Cortex of kidney (tissue), 1 donor: ENCODE measurements around the gene CCDC71.

ENCODE experiments used
- DNase-seq: peaks from one replicate; lab custom pipeline; 2025; lab: John Stamatoyannopoulos, UW

The CCDC71 gene

DNA sequence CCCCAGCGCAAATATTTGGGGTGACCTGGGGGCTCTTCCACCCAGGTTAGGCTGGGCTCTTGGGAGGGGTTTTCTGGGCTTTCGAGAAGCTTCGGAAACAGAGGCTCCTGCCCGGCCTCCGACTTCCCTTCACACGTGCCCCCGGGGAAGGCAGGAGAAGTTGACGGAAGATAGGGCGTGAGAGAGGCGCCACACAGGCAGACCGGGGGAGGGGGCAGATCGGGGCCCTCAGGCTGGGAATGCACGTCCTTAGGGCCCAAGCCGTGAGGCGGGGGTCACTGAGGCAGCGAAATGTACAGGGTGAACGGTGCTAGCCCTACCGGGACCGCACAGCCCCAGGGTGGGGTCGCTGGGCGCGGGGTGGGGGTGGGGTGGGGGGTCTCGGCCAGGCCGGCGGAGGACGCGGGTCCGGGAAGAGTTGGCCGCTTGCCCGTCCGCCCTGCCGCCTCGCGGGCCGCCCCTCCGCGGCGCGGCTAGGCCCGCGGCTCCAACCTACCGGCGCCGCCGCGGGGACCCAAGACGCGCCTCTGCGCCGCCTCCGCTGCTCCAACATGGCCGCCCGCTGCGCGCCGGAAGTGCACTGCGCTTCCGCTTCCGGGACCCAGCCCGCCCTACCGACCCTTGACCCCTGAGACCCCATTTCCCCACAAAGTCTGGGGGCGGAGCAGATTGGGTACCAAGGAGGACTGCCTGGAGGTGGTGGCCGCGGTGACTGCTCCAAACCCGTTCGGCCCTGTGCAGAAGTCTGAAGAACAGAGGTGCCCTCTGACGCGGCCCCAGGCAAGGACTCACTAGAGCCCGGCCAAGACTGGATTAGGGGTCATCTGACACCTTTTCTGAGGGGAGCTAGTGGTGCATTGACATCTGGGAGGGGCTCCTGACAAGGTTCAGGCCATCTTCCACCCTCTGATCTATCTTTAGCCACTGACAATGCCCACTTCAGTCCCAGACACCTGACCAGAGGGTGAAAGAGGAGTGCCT lies at the start of gene CCDC71:
Gene CCDC71, minus strand, starts transcription at position 561 of the 981 bp plus-strand sequence. CDS start 2,123 bp downstream, outside the sequence.
- DNase-seq, result no peak

DNA sequence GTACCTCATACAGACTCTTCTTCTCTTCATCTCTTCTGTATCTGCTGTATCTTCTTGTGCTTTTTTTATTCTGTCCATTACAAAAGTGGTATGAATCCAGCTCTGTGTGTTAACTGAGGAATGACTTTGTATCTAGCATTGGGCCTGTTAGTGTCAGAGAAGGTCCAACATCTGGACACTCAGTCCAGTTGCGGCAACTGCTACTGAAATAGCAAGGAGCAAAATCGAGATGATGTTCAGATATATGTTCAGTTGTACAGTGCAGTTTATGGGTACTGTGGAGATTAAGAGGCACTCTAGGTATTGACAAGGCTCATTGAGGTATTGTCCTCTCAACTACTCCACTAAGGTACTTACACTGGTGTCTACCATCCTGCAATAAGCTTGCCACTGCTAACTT lies 47.9 kb upstream of the CCDC71 start:
- DNase-seq, result no peak

DNA sequence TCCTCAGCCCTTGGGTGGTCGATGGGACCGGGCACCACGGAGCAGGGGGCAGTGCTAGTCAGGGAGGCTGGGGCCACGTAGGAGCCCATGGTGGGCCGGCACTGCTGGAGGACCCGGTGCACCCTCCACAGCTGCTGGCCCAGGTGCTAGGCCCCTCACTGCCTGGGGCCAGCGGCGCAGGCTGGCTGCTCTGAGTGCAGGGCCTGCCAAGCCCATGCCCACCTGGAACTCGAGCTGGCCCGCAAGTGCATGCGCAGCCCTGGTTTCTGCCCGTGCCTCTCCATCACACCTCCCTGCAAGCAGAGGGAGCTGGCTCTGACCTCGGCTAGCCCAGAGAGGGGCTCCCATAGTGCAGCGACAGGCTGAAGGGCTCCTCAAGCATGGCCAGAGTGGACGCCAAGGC lies 47.4 kb upstream of the CCDC71 start:
- no peak for DNase-seq

DNA sequence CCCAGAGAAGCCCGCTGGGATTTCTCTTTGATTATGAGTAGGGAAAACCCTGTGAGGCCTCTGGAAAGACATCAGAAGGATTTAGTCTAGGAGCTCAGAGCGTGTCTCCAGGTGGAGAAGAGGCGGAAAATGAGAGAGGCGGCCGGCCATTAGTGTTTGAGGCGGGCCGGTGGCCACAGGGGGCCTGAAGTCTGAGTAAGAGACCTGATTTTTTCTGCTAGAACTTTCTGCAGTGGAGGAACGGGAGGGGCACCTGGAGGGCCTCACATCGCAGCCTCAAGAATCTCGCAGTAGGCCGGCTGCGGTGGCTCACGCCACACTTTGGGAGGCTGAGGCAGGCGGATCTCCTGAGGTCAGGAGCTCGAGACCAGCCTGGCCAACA lies 33.8 kb upstream of the CCDC71 start:
- DNase-seq, result no peak

DNA sequence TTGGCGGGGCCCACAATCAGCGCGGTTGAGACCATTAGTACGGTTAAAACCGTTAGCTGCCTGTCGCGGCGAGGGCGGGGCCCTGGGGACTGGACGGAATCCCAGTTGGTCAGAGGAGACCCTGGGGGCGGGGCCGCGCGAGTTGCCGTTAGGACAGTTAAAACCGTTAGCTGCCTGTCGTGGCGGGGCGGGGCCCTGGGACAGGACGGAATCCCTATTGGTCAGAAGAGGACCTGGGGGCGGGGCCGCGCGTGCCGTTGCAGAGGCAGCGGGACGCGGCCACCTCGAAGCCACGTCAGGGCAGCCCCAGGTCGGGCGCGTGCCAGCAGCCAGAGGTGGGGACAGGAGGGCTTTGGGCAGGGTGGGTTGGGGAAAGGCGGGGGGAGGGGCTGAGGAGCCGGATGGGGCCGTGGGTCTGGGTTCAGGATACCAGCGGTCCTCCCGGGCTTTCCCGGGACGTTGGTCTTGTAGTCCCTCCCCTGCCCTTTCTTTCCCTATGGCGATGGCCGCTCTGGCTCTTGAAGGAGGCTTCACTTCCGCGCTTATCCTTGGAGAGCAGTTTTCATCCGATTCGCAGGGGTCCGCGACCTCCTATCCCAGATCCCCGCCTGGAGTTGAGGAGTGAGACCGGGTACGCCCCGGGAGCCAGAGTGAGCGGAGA lies 33.2 kb upstream of the CCDC71 start:
- no peak for DNase-seq

DNA sequence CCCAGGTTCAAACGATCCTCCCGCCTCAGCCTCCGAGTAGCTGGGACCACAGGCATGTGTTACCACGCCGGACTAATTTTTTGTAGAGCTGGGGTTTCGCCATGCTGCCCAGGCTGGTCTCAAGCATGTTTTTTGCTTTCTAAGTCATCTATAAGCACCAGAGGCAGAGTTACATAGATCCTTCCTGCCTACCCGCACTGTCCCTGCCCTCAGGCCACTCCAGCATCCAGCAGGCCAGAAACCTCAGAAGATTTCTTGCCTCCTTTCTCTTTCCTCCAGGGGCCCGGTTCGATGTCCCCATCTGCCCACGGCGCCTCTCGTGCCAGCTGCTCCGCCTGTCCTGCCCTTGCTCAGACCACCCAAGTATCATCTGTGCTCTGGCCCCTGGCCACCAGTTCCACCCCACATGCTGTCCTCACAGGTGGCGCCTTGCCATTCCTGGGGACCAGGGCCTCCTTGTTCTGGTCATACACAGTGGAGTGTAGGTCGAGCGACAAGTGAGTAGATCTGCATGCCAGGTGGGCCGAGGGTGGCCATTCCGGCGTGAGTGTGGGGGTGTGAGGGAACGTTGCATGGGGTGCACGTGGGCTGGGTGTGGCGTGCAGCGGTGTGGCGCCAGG lies 32.6 kb upstream of the CCDC71 start:
- DNase-seq, result no peak

DNA sequence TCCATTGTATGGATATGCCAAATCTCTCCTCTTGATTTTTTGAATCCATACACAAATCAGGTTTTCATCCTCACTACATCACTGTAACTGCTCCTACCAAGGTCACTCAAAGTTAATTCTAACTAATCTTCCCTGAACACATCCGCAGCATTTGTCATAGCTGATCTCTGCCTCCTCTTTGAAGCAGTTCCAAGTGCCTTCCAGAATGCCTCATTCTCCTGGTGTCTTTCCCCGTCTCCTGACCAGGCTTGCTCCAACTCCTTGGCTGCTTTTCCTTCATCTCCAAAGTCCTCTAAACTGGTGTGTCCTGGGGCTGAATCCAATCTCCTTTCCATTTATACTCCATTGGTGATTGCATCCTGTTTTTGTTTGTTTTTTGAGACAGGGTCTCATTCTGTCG lies 32.0 kb upstream of the CCDC71 start:
- DNase-seq, result no peak

DNA sequence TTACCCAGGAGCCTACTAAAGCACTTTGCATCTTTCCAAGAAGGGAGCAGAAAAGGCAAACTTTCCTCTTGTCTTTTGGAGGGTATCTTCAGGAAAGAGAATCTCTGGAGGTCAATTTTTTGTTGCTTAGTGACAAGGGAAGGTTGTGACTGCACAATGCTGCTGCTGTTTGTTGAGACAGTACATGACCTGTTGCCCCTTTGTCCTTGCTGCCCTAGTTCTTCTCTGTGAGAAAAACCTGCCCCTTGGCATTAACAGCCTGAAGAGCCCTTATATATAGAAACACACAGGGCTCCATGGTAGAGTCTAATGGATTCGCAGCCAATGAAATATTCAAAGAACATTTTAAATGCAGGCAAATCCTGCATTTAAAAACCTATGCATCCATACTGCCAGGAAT lies 25.6 kb upstream of the CCDC71 start:
- no peak for DNase-seq

DNA sequence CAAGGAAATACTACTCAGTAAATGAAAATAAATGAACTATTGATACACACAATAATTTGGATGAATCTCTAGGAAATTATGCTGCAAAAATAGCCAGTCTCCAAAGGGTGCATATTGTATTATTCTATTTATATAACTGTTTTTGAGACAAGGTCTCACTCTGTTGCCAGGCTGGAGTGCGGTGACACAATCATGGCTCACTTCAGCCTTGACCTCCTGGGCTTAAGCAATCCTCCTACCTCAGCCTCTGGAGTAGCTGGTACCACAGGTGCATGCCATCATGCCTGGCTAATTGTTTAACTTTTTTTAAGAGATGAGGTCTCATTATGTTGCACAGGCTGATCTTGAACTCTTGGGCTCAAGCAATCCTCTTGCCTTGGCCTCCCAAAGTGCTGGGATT lies 17.7 kb upstream of the CCDC71 start:
- no peak for DNase-seq

DNA sequence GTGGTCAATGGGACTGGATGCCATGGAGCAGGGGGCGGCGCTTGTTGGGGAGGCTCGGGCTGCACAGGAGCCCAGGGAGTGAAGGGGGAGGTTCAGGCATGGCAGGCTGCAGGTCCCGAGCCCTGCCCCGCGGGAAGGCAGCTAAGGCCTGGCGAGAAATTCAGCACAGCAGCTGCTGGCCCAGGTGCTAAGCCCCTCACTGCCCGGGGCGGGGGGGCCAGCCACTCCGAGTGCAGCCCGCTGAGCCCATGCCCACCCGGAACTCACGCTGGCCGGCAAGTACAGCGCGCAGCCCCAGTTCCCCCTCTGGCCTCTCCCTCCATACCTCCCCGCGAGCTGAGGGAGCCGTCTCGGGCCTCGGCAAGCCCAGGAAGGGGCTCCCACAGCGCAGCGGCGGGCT lies 16.6 kb upstream of the CCDC71 start:
- no peak for DNase-seq

DNA sequence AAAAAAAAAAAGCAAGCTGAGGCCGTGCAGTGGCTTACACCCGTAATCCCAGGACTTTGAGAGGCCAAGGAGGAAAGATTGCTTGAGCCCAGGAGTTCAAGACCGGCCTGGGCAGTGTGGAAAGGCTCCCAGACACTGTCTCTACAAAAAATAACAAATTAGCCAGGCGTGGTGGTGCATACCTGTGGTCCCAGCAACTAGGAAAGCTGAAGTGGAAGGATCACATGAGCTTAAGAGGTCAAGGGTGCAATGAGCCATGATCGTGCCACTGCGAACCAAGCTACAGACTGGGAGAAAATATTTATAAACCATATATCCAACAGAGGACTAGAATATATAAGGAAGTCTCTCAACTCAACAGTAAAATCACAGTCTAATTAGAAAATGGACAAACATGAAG lies 15.2 kb upstream of the CCDC71 start:
- no peak for DNase-seq

DNA sequence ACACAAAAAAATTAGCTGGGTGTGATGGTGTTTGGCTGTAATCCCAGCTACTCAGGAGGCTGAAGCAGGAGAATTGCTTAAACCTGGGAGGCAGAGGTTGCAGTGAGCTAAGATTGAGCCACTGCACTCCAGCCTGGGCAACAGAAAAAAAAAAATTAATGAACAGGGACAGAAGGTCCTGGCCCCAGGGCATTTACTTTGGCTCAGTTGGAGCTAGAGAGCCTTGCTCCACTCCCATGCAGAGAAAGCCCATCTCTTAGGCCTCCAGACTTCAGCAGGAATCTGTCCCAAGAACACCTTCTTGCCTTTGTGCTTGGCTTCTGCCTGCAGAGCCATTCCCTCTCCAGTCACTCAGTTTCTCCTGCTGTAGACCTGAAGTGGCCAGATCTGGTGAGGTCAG lies 14.0 kb upstream of the CCDC71 start:
- DNase-seq, result no peak

DNA sequence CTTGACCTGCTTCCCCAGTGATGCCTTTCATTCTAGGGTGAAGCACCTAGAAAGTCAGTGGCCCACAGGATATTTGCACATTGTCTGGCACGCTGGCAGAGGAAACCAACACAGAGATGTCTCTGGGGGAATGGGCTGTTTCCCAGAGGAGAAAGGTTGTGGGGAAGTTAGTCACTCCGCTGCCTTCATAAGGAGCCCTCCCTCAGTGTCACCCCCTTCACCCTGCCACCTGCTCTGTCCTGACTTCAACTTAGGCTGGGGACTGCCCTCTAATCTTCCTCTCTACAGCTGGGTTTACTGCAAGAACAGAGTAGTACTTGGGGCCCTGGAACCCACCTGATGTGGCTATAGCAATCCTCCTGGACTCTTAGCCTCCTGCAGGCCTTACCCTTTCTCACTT lies 10.9 kb upstream of the CCDC71 start:
- DNase-seq, result no peak

DNA sequence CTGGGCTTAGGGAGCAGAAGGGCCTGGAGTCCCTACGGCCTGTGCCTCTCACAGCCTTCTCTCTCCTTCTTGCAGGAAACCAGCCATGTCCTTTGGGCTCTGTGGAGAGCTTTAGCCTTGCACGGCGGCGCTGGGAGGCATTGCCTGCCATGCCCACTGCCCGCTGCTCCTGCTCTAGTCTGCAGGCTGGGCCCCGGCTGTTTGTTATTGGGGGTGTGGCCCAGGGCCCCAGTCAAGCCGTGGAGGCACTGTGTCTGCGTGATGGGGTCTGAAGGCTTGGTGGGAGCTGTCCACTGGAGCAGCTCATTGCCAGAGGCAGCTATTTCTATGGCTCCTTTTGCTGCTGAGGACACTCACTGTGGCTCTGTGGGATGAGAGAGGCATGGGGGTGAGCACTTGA lies 9.4 kb upstream of the CCDC71 start:
- no peak for DNase-seq

DNA sequence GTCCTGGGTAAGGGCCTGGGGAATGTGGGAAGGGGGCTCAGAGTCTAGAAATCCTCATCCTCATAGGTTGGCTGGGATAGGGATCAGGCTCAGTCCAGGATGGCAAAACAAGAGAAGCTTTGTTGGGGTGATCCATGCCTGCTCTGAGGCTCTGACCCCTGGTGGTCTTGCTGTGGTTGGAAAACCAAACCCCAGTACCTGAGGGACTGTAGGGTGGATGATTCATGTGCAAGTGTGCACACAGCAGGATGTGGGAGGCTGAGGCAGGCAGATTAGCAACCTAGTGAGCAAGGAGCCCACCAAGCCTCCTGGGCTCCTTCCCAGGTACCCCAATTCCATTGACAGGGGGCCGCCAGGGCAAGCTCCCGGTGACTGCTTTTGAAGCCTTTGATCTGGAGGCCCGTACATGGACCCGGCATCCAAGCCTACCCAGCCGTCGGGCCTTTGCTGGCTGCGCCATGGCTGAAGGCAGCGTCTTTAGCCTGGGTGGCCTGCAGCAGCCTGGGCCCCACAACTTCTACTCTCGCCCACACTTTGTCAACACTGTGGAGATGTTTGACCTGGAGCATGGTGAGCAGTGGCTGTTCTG lies 8.4 kb upstream of the CCDC71 start:
- no peak for DNase-seq

DNA sequence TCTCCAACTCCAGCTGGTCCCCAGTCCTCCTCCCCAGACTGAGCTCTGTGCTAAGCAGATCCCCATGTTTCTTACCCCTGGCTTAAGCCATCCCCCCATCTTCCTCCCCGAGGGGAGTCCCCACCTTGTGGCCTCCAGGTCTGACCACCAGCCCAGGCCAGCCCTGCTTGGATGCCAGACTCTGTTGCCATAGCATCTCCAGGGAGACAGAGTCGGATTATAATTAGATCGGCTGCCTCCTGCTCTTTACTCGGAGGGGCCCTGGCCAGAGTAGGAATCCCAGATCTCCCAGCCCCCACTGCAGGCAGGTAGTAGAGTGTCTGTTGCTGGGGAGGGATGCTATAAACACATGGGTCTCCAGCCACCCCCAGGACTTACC lies 7.7 kb upstream of the CCDC71 start:
- DNase-seq, result no peak

DNA sequence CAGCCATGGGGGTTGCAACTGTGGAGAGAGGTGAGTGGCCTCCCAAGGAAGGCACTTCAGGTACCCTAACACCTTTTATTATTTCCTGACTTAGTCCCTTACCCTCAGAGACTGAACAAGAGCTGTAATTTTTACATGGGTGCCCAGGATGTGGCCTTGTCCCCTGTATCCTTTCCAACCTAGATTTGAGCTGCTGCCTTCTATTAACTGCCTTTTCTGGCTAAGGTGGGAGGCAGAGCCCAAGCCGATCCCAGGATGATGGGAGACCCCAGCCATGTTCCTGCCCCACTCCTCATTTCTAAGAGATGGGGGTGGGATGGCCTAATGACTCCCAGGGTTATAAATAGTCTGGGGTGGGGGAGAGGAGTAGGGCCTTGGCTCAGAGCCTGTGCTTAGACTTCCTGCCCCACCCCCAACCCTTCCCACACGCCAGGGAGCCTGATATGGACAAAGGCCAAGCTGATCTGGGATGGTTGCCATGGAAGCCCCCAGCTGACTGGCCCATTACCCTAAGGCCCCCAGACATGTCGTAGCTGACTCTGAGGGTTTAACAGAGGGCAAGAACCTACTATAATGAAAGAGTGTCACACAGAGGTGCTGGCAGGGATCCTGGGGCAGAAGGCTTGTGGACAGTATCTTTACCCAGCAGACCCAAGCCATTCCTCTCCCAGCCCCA lies 7.1 kb upstream of the CCDC71 start:
- no peak for DNase-seq

DNA sequence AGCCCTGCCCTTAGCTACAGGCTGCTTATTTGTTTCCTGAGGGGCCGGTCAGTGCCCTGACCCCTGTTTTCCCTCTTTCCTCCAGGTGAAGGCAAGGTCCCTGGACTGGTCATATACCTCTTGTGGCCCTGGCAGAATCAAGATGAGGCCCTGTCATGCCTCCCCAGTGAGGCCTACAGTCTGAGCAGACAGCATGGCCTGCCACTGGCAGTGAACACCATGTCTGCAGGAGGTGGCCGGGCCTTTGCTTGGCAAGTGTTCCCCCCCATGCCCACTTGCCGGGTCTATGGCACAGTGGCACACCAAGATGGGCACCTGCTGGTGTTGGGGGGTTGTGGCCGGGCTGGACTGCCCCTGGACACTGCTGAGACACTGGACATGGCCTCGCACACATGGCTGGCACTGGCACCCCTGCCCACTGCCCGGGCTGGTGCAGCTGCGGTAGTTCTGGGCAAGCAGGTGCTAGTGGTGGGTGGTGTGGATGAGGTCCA lies 6.5 kb upstream of the CCDC71 start:
- no peak for DNase-seq

DNA sequence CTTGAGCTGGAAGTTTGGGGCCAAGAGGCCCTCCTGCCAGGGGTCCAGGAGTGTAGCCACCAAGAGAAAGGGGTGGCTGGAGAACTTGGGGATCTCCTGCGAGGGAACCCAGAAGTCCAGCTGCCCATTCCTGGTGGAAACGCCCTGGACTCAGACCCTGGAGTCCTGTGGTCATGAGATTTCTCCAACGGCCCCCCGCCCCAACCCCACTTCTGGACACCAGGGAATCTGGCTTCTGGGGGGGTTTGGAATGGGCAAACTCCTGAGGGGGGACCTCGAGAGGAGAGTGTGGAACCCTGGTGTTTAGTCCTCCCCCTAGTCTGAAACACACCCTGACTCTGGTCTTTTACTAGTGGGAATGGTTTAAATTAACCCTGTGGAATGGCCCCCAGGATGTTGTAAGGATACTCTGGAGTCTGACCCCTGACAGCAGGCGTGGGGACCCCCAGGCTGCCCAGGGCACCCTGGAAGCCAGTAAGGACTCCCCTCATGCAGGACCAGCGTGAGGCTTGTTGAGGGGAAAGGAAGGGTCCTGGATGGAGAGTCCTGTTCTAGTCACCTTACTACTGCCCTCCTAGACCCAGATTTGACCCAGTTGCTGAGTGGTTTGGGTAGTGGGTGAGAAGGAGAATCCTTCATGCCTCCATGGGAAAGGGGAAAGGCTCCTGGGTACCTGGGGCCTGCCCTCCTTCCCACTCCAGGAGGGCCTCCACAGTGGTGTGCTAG lies 5.8 kb upstream of the CCDC71 start:
- DNase-seq, result no peak

DNA sequence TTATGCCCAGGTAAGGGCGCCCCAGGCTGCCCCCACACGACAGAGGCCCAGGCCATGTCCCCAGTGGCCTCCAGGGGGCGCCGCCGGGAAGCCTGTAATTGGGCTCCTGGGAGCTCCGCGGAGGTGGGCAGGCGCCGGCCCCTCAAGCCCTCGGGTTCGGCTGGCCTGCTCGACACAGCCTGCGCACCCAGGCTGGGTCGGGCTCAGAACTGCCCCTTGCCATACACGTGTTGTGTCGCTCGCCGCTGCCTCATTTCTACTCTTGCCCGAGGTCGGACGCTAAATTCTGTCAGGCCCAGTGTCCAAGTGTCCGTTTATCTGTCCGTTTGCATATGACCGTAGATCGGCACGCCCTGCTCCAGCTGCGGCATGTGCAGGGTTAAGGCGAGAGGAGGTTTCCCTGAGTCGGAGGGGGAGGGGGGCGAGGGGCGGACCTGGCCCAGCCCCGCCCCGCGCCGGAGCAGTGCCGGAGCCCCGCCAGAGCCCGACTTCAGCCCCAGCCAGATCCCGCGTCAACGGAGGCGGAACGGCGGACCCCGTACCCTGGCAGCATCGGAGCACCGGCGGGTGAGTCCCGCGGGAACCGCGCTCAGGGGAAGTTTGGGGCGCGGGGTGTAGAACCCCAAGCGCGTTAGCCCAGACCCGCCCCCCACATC lies 5.1 kb upstream of the CCDC71 start, which contains the start of gene KLHDC8B:
Gene KLHDC8B, plus strand, starts transcription at position 480 of the 656 bp plus-strand sequence. CDS start 1,172 bp downstream, outside the sequence.
- DNase-seq, result no peak

DNA sequence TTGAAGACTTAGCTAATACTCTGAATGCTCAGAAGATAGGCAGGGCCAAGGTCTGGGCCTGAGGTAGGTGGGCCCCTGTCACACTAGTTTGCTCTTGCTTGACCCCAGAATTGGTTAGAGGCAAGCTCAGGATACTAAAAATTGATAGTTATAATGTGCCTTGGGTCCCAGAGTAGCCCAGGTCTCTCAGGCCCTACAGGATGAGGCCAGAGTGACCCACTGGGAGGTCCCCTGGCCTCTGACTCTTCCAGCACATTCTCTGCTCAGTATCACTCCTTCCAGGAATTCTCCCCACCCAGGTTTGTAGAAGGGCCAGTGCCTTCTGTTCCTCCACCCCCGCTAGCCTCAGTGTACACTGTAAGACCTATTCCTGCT lies 4.6 kb upstream of the CCDC71 start:
- DNase-seq, result no peak
